ENCODE measurements around the gene PARL.

Gene PARL

GRCh38 chr3:183911763-183912506 is 27.3 kb upstream of the PARL start:
- TF ChIP-seq YY1 (IDR thresholded peaks at IDR 0.05; ENCODE audit: low read depth): no peak

- no peak for TF ChIP-seq EP300 (IDR thresholded peaks at IDR 0.05; ENCODE audit: borderline replicate concordance)
- no peak for TF ChIP-seq MAX (IDR thresholded peaks at IDR 0.05)
- TF ChIP-seq TAF1 (IDR thresholded peaks at IDR 0.05; ENCODE audit: low read depth): no peak
- no peak for TF ChIP-seq TCF12 (IDR thresholded peaks at IDR 0.05; ENCODE audit: low read depth)
- no peak for TF ChIP-seq CREB1 (IDR thresholded peaks at IDR 0.05; ENCODE audit: low read depth)
- TF ChIP-seq REST (IDR thresholded peaks at IDR 0.05; ENCODE audit: low read depth): no peak
- TF ChIP-seq TEAD4 (IDR thresholded peaks at IDR 0.05): no peak
- no peak for TF ChIP-seq NFIC (IDR thresholded peaks at IDR 0.05)
- no peak for TF ChIP-seq RAD21 (IDR thresholded peaks at IDR 0.05; ENCODE audit: low read depth)
- TF ChIP-seq FOXM1 (IDR thresholded peaks at IDR 0.05; ENCODE audit: borderline replicate concordance, low read depth): no peak
Observed at GRCh38 chr3:183911087-183911486, 26.4 kb upstream of the PARL start.

GRCh38 chr3:183909030-183909600 is 24.4 kb upstream of the PARL start:
- TF ChIP-seq EGR1 (IDR thresholded peaks at IDR 0.05): no peak
- TF ChIP-seq CREB1 (IDR thresholded peaks at IDR 0.05; ENCODE audit: low read depth): no peak
- TF ChIP-seq YY1 (IDR thresholded peaks at IDR 0.05; ENCODE audit: low read depth): no peak
- TF ChIP-seq RAD21 (IDR thresholded peaks at IDR 0.05; ENCODE audit: low read depth): no peak
- no peak for TF ChIP-seq REST (IDR thresholded peaks at IDR 0.05; ENCODE audit: low read depth)
- TF ChIP-seq NFIC (IDR thresholded peaks at IDR 0.05): no peak
- no peak for TF ChIP-seq TAF1 (IDR thresholded peaks at IDR 0.05; ENCODE audit: low read depth)
- TF ChIP-seq MAX (IDR thresholded peaks at IDR 0.05): no peak
- no peak for TF ChIP-seq TEAD4 (IDR thresholded peaks at IDR 0.05)
- TF ChIP-seq CEBPB (IDR thresholded peaks at IDR 0.05): no peak

- TF ChIP-seq YY1 (IDR thresholded peaks at IDR 0.05; ENCODE audit: low read depth) (no peak), EGR1 (IDR thresholded peaks at IDR 0.05) (no peak), TCF12 (IDR thresholded peaks at IDR 0.05; ENCODE audit: low read depth) (no peak), CEBPB (IDR thresholded peaks at IDR 0.05) (no peak), TAF1 (IDR thresholded peaks at IDR 0.05; ENCODE audit: low read depth) (no peak), USF1 (IDR thresholded peaks at IDR 0.05) (no peak), MAX (IDR thresholded peaks at IDR 0.05) (no peak), TEAD4 (IDR thresholded peaks at IDR 0.05) (no peak), ZBTB7A (IDR thresholded peaks at IDR 0.05; ENCODE audit: low read depth) (no peak), RAD21 (IDR thresholded peaks at IDR 0.05; ENCODE audit: low read depth) (no peak), EP300 (IDR thresholded peaks at IDR 0.05; ENCODE audit: borderline replicate concordance) (no peak), NFIC (IDR thresholded peaks at IDR 0.05) (no peak), REST (IDR thresholded peaks at IDR 0.05; ENCODE audit: low read depth) (no peak), FOXM1 (IDR thresholded peaks at IDR 0.05; ENCODE audit: borderline replicate concordance, low read depth) (no peak), CREB1 (IDR thresholded peaks at IDR 0.05; ENCODE audit: low read depth) (no peak)
Observed at GRCh38 chr3:183907911-183908331, 23.2 kb upstream of the PARL start.
